Keratinocyte (primary cell): ENCODE measurements around the gene PLAA. TPM values are rescaled to one million over a fixed set of nuclear protein-coding genes. Genes with fewer than 3 reads are reported as not detected.

Source experiments
- DNase-seq: peaks from one replicate; pipeline ENCODE4 v3.0.0-alpha.2; 2011; ENCODE audit warnings: low read depth, missing footprints, low spot score
- FAIRE-seq: peaks from 2 replicates; lab custom pipeline; 2011; peaks lifted over from hg19 to GRCh38; lab: Jason Lieb, UNC
- H2AFZ ChIP-seq: 2 replicates; pipeline ENCODE4 v1.6.0; 2012; ENCODE audit warnings: low read length, control low read depth, inconsistent platforms; ENCODE audit not compliant: control insufficient read depth
- H3K27ac ChIP-seq: 2 replicates; pipeline ENCODE4 v1.5.1; 2011; ENCODE audit warnings: low read length; ENCODE audit not compliant: control insufficient read depth, insufficient read depth
- H3K27me3 ChIP-seq: 3 replicates; pipeline ENCODE4 v1.6.0; 2011; ENCODE audit warnings: low read length; ENCODE audit not compliant: control insufficient read depth, insufficient read depth; ENCODE audit errors: extremely low read depth
- H3K36me3 ChIP-seq, 2 experiments: 2 replicates in 1 of 2; 3 replicates in 1 of 2; pipeline ENCODE4 v1.5.1; 2011; ENCODE audit warnings: low read length in 2 of 2, mild to moderate bottlenecking in 1 of 2; ENCODE audit not compliant: control insufficient read depth in 2 of 2, insufficient read depth in 2 of 2; ENCODE audit errors: extremely low read depth in 1 of 2
- H3K4me1 ChIP-seq: 3 replicates; pipeline ENCODE4 v1.5.1; 2011; ENCODE audit warnings: low read length; ENCODE audit not compliant: control insufficient read depth, insufficient read depth; ENCODE audit errors: extremely low read depth
- H3K4me2 ChIP-seq: 3 replicates; pipeline ENCODE4 v1.6.0; 2011; ENCODE audit warnings: low read depth, low read length; ENCODE audit not compliant: control insufficient read depth, insufficient read depth; ENCODE audit errors: extremely low read depth
- H3K4me3 ChIP-seq, 3 experiments: fragments of 200-600 bp in 1 of 3; sonication (generic) in 1 of 3; 2 replicates in 2 of 3; 3 replicates in 1 of 3; pipeline ENCODE4 v1.5.1; 2011 to 2016; ENCODE audit warnings: low read length in 3 of 3, mild to moderate bottlenecking in 3 of 3, control low read depth in 2 of 3, inconsistent platforms in 1 of 3, low read depth in 1 of 3, mixed read lengths in 1 of 3, mixed run types in 1 of 3, moderate library complexity in 1 of 3; ENCODE audit not compliant: control insufficient read depth in 2 of 3, insufficient read depth in 2 of 3; ENCODE audit errors: extremely low read depth in 1 of 3
- H3K79me2 ChIP-seq: 2 replicates; pipeline ENCODE4 v1.6.0; 2012; ENCODE audit warnings: low read length; ENCODE audit not compliant: control insufficient read depth, insufficient read depth
- H3K9ac ChIP-seq: 3 replicates; pipeline ENCODE4 v1.6.0; 2011; ENCODE audit warnings: low read length; ENCODE audit not compliant: control insufficient read depth, insufficient read depth; ENCODE audit errors: extremely low read depth
- H3K9me1 ChIP-seq: 3 replicates; pipeline ENCODE4 v1.6.0; 2011; ENCODE audit warnings: low read length; ENCODE audit not compliant: control insufficient read depth, insufficient read depth; ENCODE audit errors: extremely low read depth
- H3K9me3 ChIP-seq: 2 replicates; pipeline ENCODE4 v1.5.1; 2012; ENCODE audit warnings: low read depth, low read length; ENCODE audit not compliant: control insufficient read depth
- H4K20me1 ChIP-seq: 3 replicates; pipeline ENCODE4 v1.6.0; 2011; ENCODE audit warnings: low read length; ENCODE audit not compliant: control insufficient read depth, insufficient read depth; ENCODE audit errors: extremely low read depth
- EZH2 ChIP-seq: IDR thresholded peaks from one replicate; pipeline ENCODE4 v1.6.1; 2012; ENCODE audit warnings: inconsistent platforms, mild to moderate bottlenecking, low read length, moderate library complexity
- dilution Hi-C: fragments of 300-500 bp; cut with MboI; formaldehyde crosslinking; loops from one replicate; pipeline ENCODE4 v1.7.0; 2020; ENCODE audit warnings: low sequenced_read_pairs; ENCODE audit not compliant: extremely low pct_ligation_motif_present
- polyA plus RNA-seq, 5 experiments: library from polyadenylated mRNA; depleted of rRNA in 3 of 5; stranded (reverse) in 3 of 5; stranded (forward) in 1 of 5; unstranded in 1 of 5; fragments of >200 nt; gene quantifications; 1 replicate in 1 of 5; 2 replicates in 3 of 5; 3 replicates in 1 of 5; pipeline versions ENCODE4 v1.2.1 to v1.2.3, GENCODE V29; 2011 to 2012; ENCODE audit warnings: missing spikeins in 2 of 5, low read depth in 1 of 5, low replicate concordance in 1 of 5
- TF ChIP-seq, protein P1 (sequence below), 3 experiments: IDR thresholded peaks in 1 of 3; conservative IDR thresholded peaks in 1 of 3; optimal IDR thresholded peaks in 1 of 3; 2 replicates in 2 of 3; 3 replicates in 1 of 3; pipeline versions ENCODE3 to v1.5.1; 2011; ENCODE audit warnings: low read length in 3 of 3, mild to moderate bottlenecking in 3 of 3, moderate library complexity in 2 of 3, control low read depth in 1 of 3, inconsistent platforms in 1 of 3; ENCODE audit not compliant: insufficient read depth in 2 of 3; ENCODE audit errors: extremely low read depth in 1 of 3

PLAA gene
- polyA plus RNA-seq, 1 donor (not counting 4 experiments of a cell fraction or from before 2014, with no cell fraction given), result 30.3 TPM

GRCh38 chr9:26937816-26938371 lies 9.1 kb downstream of the PLAA start:
- Histone ChIP-seq H3K9me3 (no peaks in the 10 kb centered on the region), H3K36me3 (no peaks in the 10 kb centered on the region), H3K27ac (no peak overlapping the region), H3K4me1 (no peaks in the 10 kb centered on the region), H3K9me1 (no peaks in the 10 kb centered on the region), H3K79me2 (peaks cover 83% of the 10 kb centered on the region), H3K4me2 (no peak overlapping the region), H3K4me3 (no peak overlapping the region), H3K27me3 (no peaks in the 10 kb centered on the region), H2AFZ (no peak overlapping the region), H4K20me1 (no peaks in the 10 kb centered on the region), H3K9ac (no peak overlapping the region)
- TF ChIP-seq, protein P1, sequence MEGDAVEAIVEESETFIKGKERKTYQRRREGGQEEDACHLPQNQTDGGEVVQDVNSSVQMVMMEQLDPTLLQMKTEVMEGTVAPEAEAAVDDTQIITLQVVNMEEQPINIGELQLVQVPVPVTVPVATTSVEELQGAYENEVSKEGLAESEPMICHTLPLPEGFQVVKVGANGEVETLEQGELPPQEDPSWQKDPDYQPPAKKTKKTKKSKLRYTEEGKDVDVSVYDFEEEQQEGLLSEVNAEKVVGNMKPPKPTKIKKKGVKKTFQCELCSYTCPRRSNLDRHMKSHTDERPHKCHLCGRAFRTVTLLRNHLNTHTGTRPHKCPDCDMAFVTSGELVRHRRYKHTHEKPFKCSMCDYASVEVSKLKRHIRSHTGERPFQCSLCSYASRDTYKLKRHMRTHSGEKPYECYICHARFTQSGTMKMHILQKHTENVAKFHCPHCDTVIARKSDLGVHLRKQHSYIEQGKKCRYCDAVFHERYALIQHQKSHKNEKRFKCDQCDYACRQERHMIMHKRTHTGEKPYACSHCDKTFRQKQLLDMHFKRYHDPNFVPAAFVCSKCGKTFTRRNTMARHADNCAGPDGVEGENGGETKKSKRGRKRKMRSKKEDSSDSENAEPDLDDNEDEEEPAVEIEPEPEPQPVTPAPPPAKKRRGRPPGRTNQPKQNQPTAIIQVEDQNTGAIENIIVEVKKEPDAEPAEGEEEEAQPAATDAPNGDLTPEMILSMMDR (optimal IDR thresholded peaks at IDR 0.05 in 1 of 3, IDR thresholded peaks at IDR 0.05 in 1 of 3, conservative IDR thresholded peaks at IDR 0.05 in 1 of 3; ENCODE audit: extremely low read depth in 1 of 3, insufficient read depth in 2 of 3, low read length in 3 of 3), result no peak
- no peak for TF ChIP-seq EZH2
- no peak for DNase-seq
- no peak for FAIRE-seq
- dilution Hi-C loops, result no loop called here

DNA sequence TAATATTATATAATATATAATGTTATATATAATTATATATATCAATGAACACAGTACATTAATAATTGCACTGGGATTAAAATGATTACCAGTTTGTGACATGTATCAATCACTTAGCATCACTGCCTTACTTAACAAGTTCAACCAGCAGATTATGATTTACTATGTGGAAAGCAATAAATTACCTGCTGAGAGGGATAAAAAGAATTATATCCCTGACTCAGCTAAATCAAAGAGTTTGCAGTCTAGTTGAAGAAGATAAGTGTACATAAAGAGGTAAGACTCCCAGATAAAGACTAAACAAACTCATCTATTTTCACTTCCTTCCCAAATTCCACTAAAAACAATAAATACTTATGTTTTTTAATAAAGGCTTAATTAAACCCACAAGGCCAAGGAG lies 11.2 kb downstream of the PLAA start:
- H3K9me3 ChIP-seq, result no peaks in the 10 kb centered on the region
- H3K79me2 ChIP-seq, result peaks cover 63% of the 10 kb centered on the region
- dilution Hi-C loops, result no loop called here
- H3K27me3 ChIP-seq, result no peaks in the 10 kb centered on the region
- no peaks in the 10 kb centered on the region for H3K9me1 ChIP-seq
- no peak overlapping the region for H3K4me3 ChIP-seq
- no peak overlapping the region for H3K27ac ChIP-seq
- H2AFZ ChIP-seq, result no peak overlapping the region
- H3K36me3 ChIP-seq, result no peaks in the 10 kb centered on the region
- H3K9ac ChIP-seq, result no peak overlapping the region
- H3K4me2 ChIP-seq, result no peak overlapping the region
- H3K4me1 ChIP-seq, result no peaks in the 10 kb centered on the region
- FAIRE-seq, result no peak
- no peak for DNase-seq
- TF ChIP-seq, protein P1 (optimal IDR thresholded peaks at IDR 0.05 in 1 of 3, IDR thresholded peaks at IDR 0.05 in 1 of 3, conservative IDR thresholded peaks at IDR 0.05 in 1 of 3; ENCODE audit: extremely low read depth in 1 of 3, insufficient read depth in 2 of 3, low read length in 3 of 3), result no peak
- TF ChIP-seq EZH2, result no peak
- H4K20me1 ChIP-seq, result no peaks in the 10 kb centered on the region
